Stimulated activated CD4-positive, alpha-beta T cell treated with anti-CD3 and anti-CD28 coated beads, TNF-alpha, amount 100 ng/mL, for 4 hours (primary cell): ENCODE data around the gene HPCAL4.

Source experiments
- DNase-seq, 3 experiments: peaks; one replicate each; pipeline ENCODE4 v3.0.0-alpha.2; 2020; ENCODE audit warnings: low read depth in 3 of 3

The HPCAL4 gene

GRCh38 chr1:39691383-39692151, at the start of gene HPCAL4:
Gene HPCAL4, minus strand, starts transcription at chr1:39691433. Its CDS starts 6,830 bp downstream, at chr1:39684603.
- DNase-seq, result peak; percentile 73 to 89 (median 86)

DNA sequence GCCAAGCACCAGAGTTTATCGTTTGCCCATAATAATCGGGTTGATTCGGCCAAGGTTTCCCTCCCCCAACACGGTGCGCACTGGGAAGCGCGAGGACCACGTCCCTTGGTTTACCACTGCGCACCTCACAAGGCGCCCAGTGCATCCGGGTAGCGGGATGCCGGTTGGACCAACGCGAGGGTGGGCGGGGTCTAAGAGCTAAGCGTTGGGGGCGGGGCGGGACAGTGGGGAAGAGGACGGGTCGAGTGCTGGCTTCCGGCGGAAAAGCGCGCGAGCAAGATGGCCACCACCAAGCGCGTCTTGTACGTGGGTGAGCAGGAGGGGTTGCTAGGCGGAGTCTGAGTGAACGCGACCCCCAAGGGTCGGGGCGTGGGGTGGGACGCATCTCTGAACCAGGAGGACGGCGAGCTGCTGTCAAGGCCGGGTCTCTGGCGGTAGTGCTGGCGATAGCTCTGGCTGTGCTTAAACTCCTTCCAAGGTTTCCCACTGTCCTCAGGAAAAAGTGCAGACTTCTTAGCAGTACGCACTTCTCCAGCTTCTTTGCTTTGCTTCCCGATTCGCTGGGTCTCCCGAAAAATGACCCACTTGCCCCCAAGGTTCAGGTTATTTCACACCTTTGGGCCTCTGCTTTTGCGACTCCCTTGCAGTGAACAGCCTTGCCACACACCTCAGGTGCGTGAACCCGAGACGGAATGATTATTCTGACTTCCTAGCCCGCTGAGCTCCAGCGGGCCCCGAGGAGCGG, 47.6 kb upstream of the HPCAL4 start, which contains the start of gene PPIE:
Gene PPIE (plus strand): TSS at position 261 of the 745 bp plus-strand sequence. CDS start 19 bp downstream, at position 280.
- DNase-seq, result peak; percentile 92 to 97 (median 93)

DNA sequence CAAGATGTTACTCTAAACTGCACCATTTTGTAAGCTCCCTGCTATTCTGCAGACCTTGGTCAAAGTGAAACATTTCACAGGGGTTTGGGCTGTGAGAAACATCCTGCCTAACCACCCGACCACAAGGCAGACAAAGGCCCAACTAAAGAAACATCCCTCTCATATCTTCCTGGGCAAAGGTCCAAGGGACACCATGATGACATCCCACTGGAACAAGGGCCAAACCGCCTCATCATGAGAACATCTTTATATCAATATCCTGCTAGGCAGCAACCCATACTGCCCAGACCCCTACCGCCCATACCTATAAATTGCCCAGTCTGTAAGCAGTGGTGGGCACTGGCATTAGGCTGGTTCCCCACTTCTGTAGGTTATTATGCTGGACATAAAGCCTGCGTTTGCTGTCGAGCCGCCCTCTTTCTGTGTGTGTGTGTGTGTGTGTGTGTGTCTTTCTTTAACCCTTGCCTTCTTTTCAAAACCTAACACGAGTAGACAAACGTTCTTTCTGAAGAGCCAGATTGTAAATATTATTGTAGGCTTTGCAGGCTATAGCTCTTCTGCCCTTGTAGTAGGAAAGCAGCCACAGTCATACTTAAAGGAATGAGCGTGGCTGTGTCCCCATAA, 46.4 kb upstream of the HPCAL4 start:
- no peak for DNase-seq

DNA sequence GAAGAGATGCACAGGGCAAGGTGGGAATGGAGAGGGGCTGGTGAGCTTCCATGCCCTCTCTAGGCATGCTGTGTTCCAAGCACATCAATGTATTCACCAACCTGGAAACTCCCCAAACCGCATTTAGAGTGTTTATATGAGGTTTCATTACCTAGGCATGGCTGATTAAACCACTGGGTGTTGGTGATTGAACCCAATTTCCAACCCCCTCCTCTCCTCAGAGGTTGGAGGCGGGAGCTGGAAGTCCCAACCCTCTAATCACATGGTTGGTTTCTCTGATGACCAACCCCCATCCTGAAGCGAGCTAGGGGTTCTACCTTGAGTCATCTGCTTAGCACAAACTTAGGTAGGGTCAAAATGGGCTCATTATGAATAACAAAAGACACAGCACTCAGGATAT, 44.5 kb upstream of the HPCAL4 start:
- DNase-seq, result no peak

- no peak for DNase-seq
Observed at GRCh38 chr1:39733161-39733560, 41.9 kb upstream of the HPCAL4 start.

DNA sequence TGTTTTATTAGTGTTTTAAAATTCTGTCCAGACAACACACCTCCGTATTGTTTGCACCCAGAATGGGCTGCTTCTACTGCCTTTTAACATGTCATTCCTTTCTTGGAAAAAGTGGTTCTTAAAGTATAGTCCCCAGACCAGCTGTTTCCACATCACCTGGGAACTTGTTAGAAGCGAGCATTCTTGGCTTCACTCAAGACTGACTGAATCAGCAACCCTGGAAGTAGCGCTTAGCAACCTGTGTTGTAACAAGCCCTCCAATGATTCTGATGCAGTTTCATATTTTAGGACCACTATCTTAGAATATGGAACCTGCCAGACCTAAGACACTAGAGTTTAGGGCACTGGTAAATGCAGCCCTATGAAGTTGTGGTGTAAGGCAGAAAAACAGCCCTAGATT, 41.5 kb upstream of the HPCAL4 start:
- DNase-seq, result no peak

DNA sequence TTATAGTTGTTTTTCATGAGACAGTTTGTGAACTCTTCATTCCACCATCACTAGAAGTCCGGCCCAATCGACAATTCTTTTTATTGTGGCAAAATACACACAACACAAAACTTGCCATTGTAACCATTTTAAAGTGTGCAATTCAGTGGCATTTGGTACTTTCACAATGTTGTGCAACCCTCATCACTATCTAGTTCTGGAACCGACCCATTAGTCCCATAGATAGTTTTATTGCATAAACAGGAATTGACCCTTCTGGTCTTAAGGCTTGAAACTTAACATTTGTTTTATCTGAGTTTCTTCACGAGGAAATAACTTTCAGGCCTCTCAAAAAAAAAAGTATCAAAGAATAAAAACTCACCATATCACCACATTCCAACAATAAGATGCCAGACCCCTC, 38.6 kb upstream of the HPCAL4 start:
- no peak for DNase-seq

DNA sequence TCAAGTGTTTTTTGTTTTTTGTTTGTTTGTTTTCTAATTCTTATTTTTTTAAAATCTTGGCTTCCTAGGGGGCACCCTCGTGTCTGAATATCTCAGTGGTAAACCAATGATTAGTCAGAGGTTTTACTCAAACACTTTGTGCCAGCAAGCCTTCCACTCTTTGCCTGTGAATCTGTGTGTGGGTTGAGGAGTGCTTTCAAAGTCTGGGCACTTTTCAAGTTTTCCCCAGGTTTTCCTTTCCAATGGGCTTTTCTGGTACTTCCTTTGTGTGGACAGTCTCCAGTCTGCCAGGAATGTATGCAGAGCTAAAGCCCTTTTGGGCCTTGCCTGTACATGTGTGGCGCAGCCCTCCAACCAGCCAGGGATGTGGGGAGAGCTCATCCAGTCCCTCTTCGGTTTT, 37.8 kb upstream of the HPCAL4 start:
- DNase-seq, result no peak

GRCh38 chr1:39727932-39728317, 36.7 kb upstream of the HPCAL4 start:
- no peak for DNase-seq

- no peak for DNase-seq
Observed at GRCh38 chr1:39727221-39727931, 36.1 kb upstream of the HPCAL4 start.

DNA sequence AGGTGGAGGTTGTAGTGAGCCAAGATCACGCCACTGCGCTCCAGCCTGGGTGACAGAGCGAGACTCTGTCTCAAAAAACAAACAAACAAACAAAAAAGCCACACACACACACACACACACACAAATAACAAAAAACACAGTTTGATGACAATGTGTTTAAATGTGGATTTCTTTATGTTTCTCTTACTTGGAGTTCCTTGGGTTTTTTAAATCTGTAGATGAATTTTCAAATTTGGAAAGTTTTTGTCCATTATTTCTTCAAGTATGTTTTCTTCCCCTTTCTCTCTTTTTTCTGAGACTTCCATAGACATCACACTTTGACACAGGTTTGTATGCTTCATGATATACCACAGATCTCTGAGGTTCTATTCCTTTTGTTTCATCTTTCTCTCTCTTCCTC, 35.4 kb upstream of the HPCAL4 start:
- no peak for DNase-seq

GRCh38 chr1:39722495-39722894, 31.3 kb upstream of the HPCAL4 start:
- DNase-seq, result no peak

DNA sequence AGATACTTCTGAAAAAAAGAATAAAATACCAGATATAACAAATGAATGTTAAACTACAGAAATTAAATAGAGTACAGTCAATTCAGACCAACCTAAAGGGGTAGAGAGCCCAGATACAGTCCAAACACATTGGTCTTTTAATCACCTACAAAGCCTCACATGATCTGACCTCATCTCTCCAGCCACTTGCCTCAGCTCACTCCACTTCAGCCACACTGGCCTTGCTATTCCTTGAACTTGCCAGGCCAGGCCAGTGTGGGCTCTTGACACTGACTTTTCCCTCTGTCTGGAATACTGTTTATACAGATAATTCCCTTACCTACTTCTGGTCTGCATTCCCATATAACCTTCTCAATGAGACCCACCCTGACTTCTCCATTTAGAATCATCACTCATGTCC, 30.4 kb upstream of the HPCAL4 start:
- DNase-seq, result no peak

DNA sequence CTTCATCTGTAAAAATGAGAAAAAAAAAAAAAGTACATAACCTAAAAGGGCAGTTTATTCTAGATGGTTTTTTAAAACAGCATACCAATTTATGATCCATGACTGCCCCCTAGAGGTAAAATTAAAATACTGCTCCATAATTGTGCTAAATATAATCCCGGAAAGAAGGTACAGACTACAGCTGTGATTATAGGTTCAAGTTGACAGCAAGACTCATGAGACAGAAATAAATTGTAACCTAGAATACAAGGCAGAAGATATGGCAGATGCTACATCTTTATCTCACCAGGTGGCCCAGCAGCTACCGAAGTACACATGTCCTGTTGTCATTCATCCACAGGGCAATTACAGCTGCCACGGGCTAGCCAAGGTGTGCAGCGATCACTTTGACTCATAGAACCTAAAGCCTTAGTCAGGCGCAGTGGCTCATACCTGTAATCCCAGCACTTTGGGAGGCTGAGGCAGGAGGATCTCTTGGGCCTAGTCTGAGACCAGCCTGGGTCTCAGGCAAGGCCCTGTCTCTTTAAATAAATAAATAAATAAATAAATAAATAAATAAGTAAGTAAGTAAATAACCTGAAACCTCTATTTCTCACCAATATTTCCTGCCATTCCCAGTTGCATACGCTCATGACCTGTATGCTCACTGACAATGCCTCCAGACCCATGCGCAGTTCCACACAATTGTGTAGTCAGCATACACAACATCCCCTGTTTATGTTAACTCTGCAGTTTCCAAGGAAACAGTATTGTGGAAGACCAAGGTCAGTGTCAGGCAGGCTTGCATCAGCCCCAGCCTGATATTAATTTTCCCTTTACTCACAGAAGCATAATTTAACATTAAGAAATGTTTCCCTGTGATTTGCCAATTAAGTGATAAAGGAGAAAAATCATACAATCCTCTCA, 29.1 kb upstream of the HPCAL4 start:
- DNase-seq, result no peak

DNA sequence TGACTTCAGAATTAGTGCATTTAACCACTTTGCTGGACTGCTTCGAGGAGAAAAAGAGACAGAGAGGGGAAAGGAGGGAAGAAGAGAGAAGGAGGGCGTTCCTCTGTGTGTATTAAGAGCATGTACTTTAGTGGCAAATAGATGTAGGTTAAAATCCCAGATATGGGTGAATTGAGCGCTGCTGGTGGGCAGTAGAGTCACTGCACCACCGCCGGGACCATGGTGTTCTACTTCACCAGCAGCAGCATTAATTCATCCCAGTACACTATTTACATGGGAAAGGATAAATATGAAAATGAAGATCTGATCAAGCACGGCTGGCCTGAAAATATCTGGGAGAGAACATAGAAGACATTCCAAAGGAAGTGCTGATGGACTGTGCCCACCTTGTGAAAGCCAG, 26.6 kb upstream of the HPCAL4 start:
- DNase-seq, result no peak

- no peak for DNase-seq
Observed at GRCh38 chr1:39713557-39713956, 22.3 kb upstream of the HPCAL4 start.

- no peak for DNase-seq
Observed at GRCh38 chr1:39711966-39712340, 20.7 kb upstream of the HPCAL4 start.

DNA sequence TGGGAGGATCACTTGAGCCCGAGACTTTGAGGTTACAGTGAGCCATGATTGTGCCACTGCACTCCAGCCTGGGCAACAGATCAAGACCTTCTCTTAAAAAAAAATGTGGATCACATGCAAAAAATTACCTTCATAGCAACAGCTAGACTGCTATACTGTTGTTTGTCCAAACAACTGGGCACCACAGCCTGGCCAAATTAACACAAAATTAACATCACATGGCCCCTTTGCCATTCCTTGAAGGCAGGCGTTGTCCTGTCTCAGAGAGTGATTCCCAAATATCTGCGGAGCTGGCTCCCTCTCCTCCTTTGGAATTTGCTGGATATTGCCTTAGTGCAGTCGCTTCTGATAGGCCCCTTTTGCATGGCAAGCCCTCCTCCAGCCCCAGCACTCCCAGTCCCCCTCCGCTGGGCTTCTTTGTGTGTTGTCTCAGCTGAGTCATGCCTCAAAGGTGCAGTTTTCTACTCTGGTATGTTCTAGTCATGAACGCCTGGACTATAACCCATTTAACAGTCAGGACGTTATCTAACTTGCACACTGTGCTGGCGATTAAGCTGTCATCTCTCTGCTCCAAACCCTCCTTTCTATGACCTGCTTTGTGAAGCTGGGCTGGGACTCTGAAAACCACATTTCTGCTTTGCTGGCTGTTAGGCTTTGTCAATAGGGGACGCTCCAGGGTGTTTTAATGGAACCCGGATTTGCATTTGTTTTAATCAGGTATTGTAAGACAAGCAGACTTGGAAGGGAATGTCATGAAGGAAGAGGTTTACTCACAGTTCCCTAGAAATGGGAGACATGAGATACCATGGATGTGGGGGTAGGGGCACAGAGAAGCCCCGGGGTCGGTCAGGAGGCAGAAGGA, 20.1 kb upstream of the HPCAL4 start:
- no peak for DNase-seq

DNA sequence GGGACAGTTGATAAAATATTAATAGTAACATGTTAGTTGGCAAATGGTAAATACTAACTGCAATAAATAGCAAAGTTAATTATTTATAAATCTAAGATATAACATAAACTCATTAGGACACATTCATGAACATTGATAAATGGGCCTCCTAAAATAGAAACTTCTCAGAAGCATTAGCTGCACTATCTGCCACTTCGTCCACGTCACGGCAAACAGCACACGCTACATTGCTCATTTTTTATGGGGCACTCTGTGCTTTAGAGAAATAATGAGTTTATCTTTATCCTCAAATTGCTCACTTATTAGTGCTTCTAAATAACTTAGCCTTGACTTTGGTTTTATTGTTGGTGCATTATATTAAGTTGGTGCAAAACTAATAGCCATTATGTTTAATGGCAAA, 16.3 kb upstream of the HPCAL4 start:
- DNase-seq, result no peak

- DNase-seq, result no peak
Observed at GRCh38 chr1:39704757-39705156, 13.5 kb upstream of the HPCAL4 start.
